HEK293 (cell line): ENCODE data around the gene LRP1.

Source experiments
- EGR2 ChIP-seq: fragments of 450-650 bp; formaldehyde crosslinking; IDR thresholded peaks from 2 replicates; pipeline ENCODE4 v1.5.1; 2016; ENCODE audit warnings: low read depth, missing biosample characterization, missing genetic modification characterization
- OSR2 ChIP-seq: fragments of 450-650 bp; formaldehyde crosslinking; IDR thresholded peaks from 2 replicates; pipeline ENCODE4 v1.5.1; 2016; ENCODE audit warnings: missing biosample characterization, missing genetic modification characterization
- PRDM1 ChIP-seq: fragments of 450-650 bp; formaldehyde crosslinking; IDR thresholded peaks from 2 replicates; pipeline ENCODE4; 2016; ENCODE audit warnings: missing biosample characterization, missing genetic modification characterization
- PRDM10 ChIP-seq: fragments of 450-650 bp; formaldehyde crosslinking; IDR thresholded peaks from 2 replicates; pipeline ENCODE4 v1.5.1; 2016; ENCODE audit warnings: missing biosample characterization, missing genetic modification characterization
- PRDM4 ChIP-seq: fragments of 450-650 bp; formaldehyde crosslinking; IDR thresholded peaks from 2 replicates; pipeline ENCODE4 v1.5.1; 2017; ENCODE audit warnings: missing biosample characterization, missing genetic modification characterization
- SALL2 ChIP-seq: fragments of 450-650 bp; formaldehyde crosslinking; IDR thresholded peaks from 2 replicates; pipeline ENCODE4 v1.5.0; 2017; ENCODE audit warnings: missing biosample characterization, mild to moderate bottlenecking, missing genetic modification characterization, borderline replicate concordance
- SCRT1 ChIP-seq: fragments of 450-650 bp; formaldehyde crosslinking; IDR thresholded peaks from 2 replicates; pipeline ENCODE4 v1.5.1; 2016; ENCODE audit warnings: missing biosample characterization, missing genetic modification characterization, borderline replicate concordance
- SCRT2 ChIP-seq: fragments of 450-650 bp; formaldehyde crosslinking; IDR thresholded peaks from 2 replicates; pipeline ENCODE4 v1.5.1; 2016; ENCODE audit warnings: missing biosample characterization, missing genetic modification characterization
- ZBTB48 ChIP-seq: fragments of 450-650 bp; formaldehyde crosslinking; IDR thresholded peaks from 2 replicates; pipeline ENCODE4 v1.5.1; 2016; ENCODE audit warnings: missing biosample characterization, missing genetic modification characterization
- ZEB2 ChIP-seq: fragments of 450-650 bp; formaldehyde crosslinking; IDR thresholded peaks from 2 replicates; pipeline ENCODE4 v1.5.1; 2016; ENCODE audit warnings: missing biosample characterization, missing genetic modification characterization
- ZNF138 ChIP-seq: fragments of 450-650 bp; formaldehyde crosslinking; IDR thresholded peaks from 2 replicates; pipeline ENCODE4 v1.5.1; 2016; ENCODE audit warnings: missing biosample characterization, missing genetic modification characterization, borderline replicate concordance
- ZNF223 ChIP-seq: fragments of 450-650 bp; formaldehyde crosslinking; IDR thresholded peaks from 2 replicates; pipeline ENCODE4 v1.5.1; 2016; ENCODE audit warnings: missing biosample characterization, missing genetic modification characterization
- ZNF23 ChIP-seq: fragments of 450-650 bp; formaldehyde crosslinking; IDR thresholded peaks from 2 replicates; pipeline ENCODE4 v1.5.1; 2016; ENCODE audit warnings: missing biosample characterization, missing genetic modification characterization, borderline replicate concordance
- ZNF280C ChIP-seq: fragments of 450-650 bp; formaldehyde crosslinking; IDR thresholded peaks from 2 replicates; pipeline ENCODE4 v1.5.1; 2016; ENCODE audit warnings: missing biosample characterization, missing genetic modification characterization
- ZNF350 ChIP-seq: fragments of 450-650 bp; formaldehyde crosslinking; IDR thresholded peaks from 2 replicates; pipeline ENCODE4 v1.5.0; 2017; ENCODE audit warnings: missing biosample characterization, mild to moderate bottlenecking, missing genetic modification characterization
- ZNF354C ChIP-seq: fragments of 450-650 bp; formaldehyde crosslinking; IDR thresholded peaks from 2 replicates; pipeline ENCODE4 v1.5.1; 2016; ENCODE audit warnings: missing biosample characterization, missing genetic modification characterization, low read depth, borderline replicate concordance
- ZNF555 ChIP-seq: fragments of 450-650 bp; formaldehyde crosslinking; conservative IDR thresholded peaks from 2 replicates; pipeline ENCODE4 v1.5.1; 2017; ENCODE audit warnings: missing biosample characterization, mild to moderate bottlenecking, missing genetic modification characterization, inconsistent platforms
- ZNF610 ChIP-seq: fragments of 450-650 bp; formaldehyde crosslinking; IDR thresholded peaks from 2 replicates; pipeline ENCODE4 v1.5.1; 2016; ENCODE audit warnings: missing biosample characterization, missing genetic modification characterization, borderline replicate concordance
- ZNF670 ChIP-seq: fragments of 450-650 bp; formaldehyde crosslinking; IDR thresholded peaks from 2 replicates; pipeline ENCODE4 v1.5.1; 2016; ENCODE audit warnings: missing biosample characterization, missing genetic modification characterization, low read depth
- ZNF677 ChIP-seq: fragments of 450-650 bp; IDR thresholded peaks from 2 replicates; pipeline ENCODE4 v1.5.0; 2018; ENCODE audit warnings: missing biosample characterization, mild to moderate bottlenecking, missing genetic modification characterization, moderate library complexity
- ZNF768 ChIP-seq: fragments of 450-650 bp; formaldehyde crosslinking; IDR thresholded peaks from 2 replicates; pipeline ENCODE4 v1.5.1; 2018; ENCODE audit warnings: missing biosample characterization, mild to moderate bottlenecking, missing genetic modification characterization
- ZNF792 ChIP-seq: fragments of 450-650 bp; formaldehyde crosslinking; IDR thresholded peaks from 2 replicates; pipeline ENCODE4 v1.5.1; 2016; ENCODE audit warnings: missing biosample characterization, missing genetic modification characterization
- ZNF843 ChIP-seq: fragments of 450-650 bp; formaldehyde crosslinking; IDR thresholded peaks from 2 replicates; pipeline ENCODE4 v1.5.1; 2016; ENCODE audit warnings: missing biosample characterization, missing genetic modification characterization
- TF ChIP-seq, protein P1 (sequence below): fragments of 450-650 bp; formaldehyde crosslinking; IDR thresholded peaks from 2 replicates; pipeline ENCODE4 v1.5.1; 2016; ENCODE audit warnings: missing biosample characterization, missing genetic modification characterization
- TF ChIP-seq, protein P2 (sequence below): fragments of 450-650 bp; formaldehyde crosslinking; IDR thresholded peaks from 2 replicates; pipeline ENCODE4 v1.5.1; 2016; ENCODE audit warnings: missing biosample characterization, missing genetic modification characterization, low read depth
- TF ChIP-seq, protein P3 (sequence below): fragments of 450-650 bp; formaldehyde crosslinking; IDR thresholded peaks from 2 replicates; pipeline ENCODE4 v1.5.1; 2016; ENCODE audit warnings: missing biosample characterization, missing genetic modification characterization

The LRP1 gene

GRCh38 chr12:57235017-57235727 is 106.9 kb downstream of the LRP1 start (continued):
- TF ChIP-seq, protein P1, sequence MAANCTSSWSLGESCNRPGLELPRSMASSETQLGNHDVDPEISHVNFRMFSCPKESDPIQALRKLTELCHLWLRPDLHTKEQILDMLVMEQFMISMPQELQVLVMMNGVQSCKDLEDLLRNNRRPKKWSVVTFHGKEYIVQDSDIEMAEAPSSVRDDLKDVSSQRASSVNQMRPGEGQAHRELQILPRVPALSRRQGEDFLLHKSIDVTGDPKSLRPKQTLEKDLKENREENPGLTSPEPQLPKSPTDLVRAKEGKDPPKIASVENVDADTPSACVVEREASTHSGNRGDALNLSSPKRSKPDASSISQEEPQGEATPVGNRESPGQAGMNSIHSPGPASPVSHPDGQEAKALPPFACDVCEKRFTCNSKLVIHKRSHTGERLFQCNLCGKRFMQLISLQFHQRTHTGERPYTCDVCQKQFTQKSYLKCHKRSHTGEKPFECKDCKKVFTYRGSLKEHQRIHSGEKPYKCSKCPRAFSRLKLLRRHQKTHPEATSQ (tag by site-specific recombination) = no peak
- TF ChIP-seq ZNF610 (tag by site-specific recombination) = no peak; the same call in 1 of the 2 replicates
- TF ChIP-seq ZNF350 = no peak
- no peak for TF ChIP-seq SCRT1 (tag by site-specific recombination)
- TF ChIP-seq ZNF138 = no peak
- no peak for TF ChIP-seq ZNF223 (tag by site-specific recombination)
- TF ChIP-seq ZNF670 (tag by site-specific recombination) = no peak
- peak; percentile 55; the same call in 1 of the 2 replicates for TF ChIP-seq OSR2
- TF ChIP-seq, protein P2, sequence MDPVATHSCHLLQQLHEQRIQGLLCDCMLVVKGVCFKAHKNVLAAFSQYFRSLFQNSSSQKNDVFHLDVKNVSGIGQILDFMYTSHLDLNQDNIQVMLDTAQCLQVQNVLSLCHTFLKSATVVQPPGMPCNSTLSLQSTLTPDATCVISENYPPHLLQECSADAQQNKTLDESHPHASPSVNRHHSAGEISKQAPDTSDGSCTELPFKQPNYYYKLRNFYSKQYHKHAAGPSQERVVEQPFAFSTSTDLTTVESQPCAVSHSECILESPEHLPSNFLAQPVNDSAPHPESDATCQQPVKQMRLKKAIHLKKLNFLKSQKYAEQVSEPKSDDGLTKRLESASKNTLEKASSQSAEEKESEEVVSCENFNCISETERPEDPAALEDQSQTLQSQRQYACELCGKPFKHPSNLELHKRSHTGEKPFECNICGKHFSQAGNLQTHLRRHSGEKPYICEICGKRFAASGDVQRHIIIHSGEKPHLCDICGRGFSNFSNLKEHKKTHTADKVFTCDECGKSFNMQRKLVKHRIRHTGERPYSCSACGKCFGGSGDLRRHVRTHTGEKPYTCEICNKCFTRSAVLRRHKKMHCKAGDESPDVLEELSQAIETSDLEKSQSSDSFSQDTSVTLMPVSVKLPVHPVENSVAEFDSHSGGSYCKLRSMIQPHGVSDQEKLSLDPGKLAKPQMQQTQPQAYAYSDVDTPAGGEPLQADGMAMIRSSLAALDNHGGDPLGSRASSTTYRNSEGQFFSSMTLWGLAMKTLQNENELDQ (tag by site-specific recombination) = no peak
- peak; percentile 64 for TF ChIP-seq ZEB2 (tag by site-specific recombination)
- TF ChIP-seq, protein P3, sequence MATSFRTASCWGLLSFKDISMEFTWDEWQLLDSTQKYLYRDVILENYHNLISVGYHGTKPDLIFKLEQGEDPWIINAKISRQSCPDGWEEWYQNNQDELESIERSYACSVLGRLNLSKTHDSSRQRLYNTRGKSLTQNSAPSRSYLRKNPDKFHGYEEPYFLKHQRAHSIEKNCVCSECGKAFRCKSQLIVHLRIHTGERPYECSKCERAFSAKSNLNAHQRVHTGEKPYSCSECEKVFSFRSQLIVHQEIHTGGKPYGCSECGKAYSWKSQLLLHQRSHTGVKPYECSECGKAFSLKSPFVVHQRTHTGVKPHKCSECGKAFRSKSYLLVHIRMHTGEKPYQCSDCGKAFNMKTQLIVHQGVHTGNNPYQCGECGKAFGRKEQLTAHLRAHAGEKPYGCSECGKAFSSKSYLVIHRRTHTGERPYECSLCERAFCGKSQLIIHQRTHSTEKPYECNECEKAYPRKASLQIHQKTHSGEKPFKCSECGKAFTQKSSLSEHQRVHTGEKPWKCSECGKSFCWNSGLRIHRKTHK (tag by site-specific recombination) = no peak
- TF ChIP-seq ZBTB48 (tag by site-specific recombination) = peak; percentile 72
- TF ChIP-seq PRDM10 (tag by site-specific recombination) = peak; percentile 77
- no peak for TF ChIP-seq SALL2 (tag by site-specific recombination)
- TF ChIP-seq PRDM4 = no peak
- TF ChIP-seq SCRT2 (tag by site-specific recombination) = peak; percentile 91
- no peak for TF ChIP-seq ZNF354C (tag by site-specific recombination)
- TF ChIP-seq ZNF792 (tag by site-specific recombination) = no peak
- no peak for TF ChIP-seq ZNF23 (tag by site-specific recombination)
- no peak for TF ChIP-seq ZNF768
- no peak for TF ChIP-seq ZNF555 (tag by site-specific recombination)
- TF ChIP-seq ZNF280C (tag by site-specific recombination) = no peak
- TF ChIP-seq ZNF677 = no peak
- peak; percentile 95 for TF ChIP-seq EGR2 (tag by site-specific recombination)
- TF ChIP-seq ZNF843 (tag by site-specific recombination) = no peak
- no peak for TF ChIP-seq PRDM1 (tag by site-specific recombination)
